Endodermal cell (in vitro differentiated cells): ENCODE results near the gene NRXN3. TPM values are rescaled to one million over a fixed set of nuclear protein-coding genes. Genes with fewer than 3 reads are reported as not detected.

Experiments used
- DNase-seq: peaks from one replicate; pipeline ENCODE4 v3.0.0-alpha.2; 2017
- H3K27ac ChIP-seq: 2 replicates; pipeline ENCODE4 v1.5.1; 2013; ENCODE audit warnings: mild to moderate bottlenecking, low read depth, low read length, moderate library complexity
- H3K27me3 ChIP-seq: 2 replicates; pipeline ENCODE4 v1.6.1; 2013; ENCODE audit warnings: mild to moderate bottlenecking, low read length, moderate library complexity; ENCODE audit not compliant: insufficient read depth, control insufficient read depth, poor library complexity, severe bottlenecking
- H3K36me3 ChIP-seq: 2 replicates; pipeline ENCODE4 v1.7.0; 2013; ENCODE audit warnings: mild to moderate bottlenecking, low read length, moderate library complexity; ENCODE audit not compliant: control insufficient read depth, insufficient read depth
- H3K4me1 ChIP-seq: one replicate; pipeline ENCODE4 v1.7.0; 2013; ENCODE audit warnings: low read length; ENCODE audit not compliant: control insufficient read depth, insufficient read depth
- H3K4me3 ChIP-seq: 2 replicates; pipeline ENCODE4 v1.5.1; 2013; ENCODE audit warnings: mild to moderate bottlenecking, low read length, moderate library complexity
- H3K9ac ChIP-seq: 2 replicates; pipeline ENCODE4 v1.6.1; 2013; ENCODE audit warnings: mild to moderate bottlenecking, low read length, moderate library complexity; ENCODE audit not compliant: poor library complexity, severe bottlenecking; ENCODE audit errors: extremely low read depth
- H3K9me3 ChIP-seq: 2 replicates; pipeline ENCODE4 v1.6.1; 2013; ENCODE audit warnings: mild to moderate bottlenecking, low read length, moderate library complexity; ENCODE audit not compliant: control insufficient read depth
- H3K27ac Mint-ChIP-seq: 2 replicates; pipeline ENCODE4 v1.8.0; 2020; ENCODE audit warnings: mixed read lengths
- H3K27me3 Mint-ChIP-seq: 2 replicates; pipeline ENCODE4 v1.8.0; 2021; ENCODE audit warnings: mild to moderate bottlenecking, mixed read lengths; ENCODE audit not compliant: insufficient read depth
- H3K36me3 Mint-ChIP-seq: 2 replicates; pipeline ENCODE4 v1.8.0; 2020; ENCODE audit warnings: low read depth, mixed read lengths
- H3K4me1 Mint-ChIP-seq: 2 replicates; pipeline ENCODE4 v1.8.0; 2020; ENCODE audit warnings: mixed read lengths
- H3K4me3 Mint-ChIP-seq: 2 replicates; pipeline ENCODE4 v1.8.0; 2020; ENCODE audit warnings: mild to moderate bottlenecking, moderate library complexity, mixed read lengths
- H3K9me3 Mint-ChIP-seq: 2 replicates; pipeline ENCODE4 v1.8.0; 2020; ENCODE audit warnings: mild to moderate bottlenecking, mixed read lengths
- CTCF ChIP-seq: fragments of 200-600 bp; sonication (generic); conservative IDR thresholded peaks from 2 replicates; pipeline ENCODE4 v1.5.0; 2021; ENCODE audit warnings: antibody characterized with exemption, mild to moderate bottlenecking
- WGBS, 2 experiments: methylation state at CpG; one replicate each; pipeline versions ENCODE4 v1.1.5 to v1.1.7; 2013; ENCODE audit warnings: missing lambda C conversion rate in 2 of 2, mixed read lengths in 1 of 2; ENCODE audit not compliant: insufficient coverage in 1 of 2, insufficient read length in 1 of 2; 5-methylcytosine and 5-hydroxymethylcytosine counted together
- total RNA-seq, 2 donors: library from RNA; stranded (reverse); fragmentation: NEBNext Ultra II Directional in 1 of 2; extraction: Animal tissue kit (Norgen Biotek cat#: 25700) in 1 of 2; gene quantifications; 2 replicates in 1 of 2; 3 replicates in 1 of 2; pipeline ENCODE4 v1.2.1, GENCODE V29; 2021

Gene NRXN3
- total RNA-seq, 2 donors from 2014 or later = 20.9 to 21.4 TPM

- no peaks in the 10 kb centered on the region for H3K27me3 ChIP-seq
- 86% methylated on average over 1 of the region's 1 CpG; no CpG with 5 or more reads in 1 of the 2 experiments for WGBS, 2 experiments
- Mint-ChIP-seq H3K9me3 (no peaks in the 10 kb centered on the region), H3K4me1 (peaks cover 28% of the 10 kb centered on the region), H3K27me3 (no peaks in the 10 kb centered on the region), H3K27ac (no peak overlapping the region), H3K4me3 (no peak overlapping the region), H3K36me3 (peaks cover 4% of the 10 kb centered on the region)
- no peaks in the 10 kb centered on the region for H3K4me1 ChIP-seq
- no peak for TF ChIP-seq CTCF
- DNase-seq = no peak
- no peak overlapping the region for H3K27ac ChIP-seq
- no peak overlapping the region for H3K4me3 ChIP-seq
- H3K9ac ChIP-seq = no peak overlapping the region
- no peaks in the 10 kb centered on the region for H3K9me3 ChIP-seq
- no peaks in the 10 kb centered on the region for H3K36me3 ChIP-seq
Measured at GRCh38 chr14:79695307-79695706, 1525.1 kb downstream of the NRXN3 start.

GRCh38 chr14:79698298-79698711 is 1528.1 kb downstream of the NRXN3 start:
- H3K27ac ChIP-seq = no peak overlapping the region
- Mint-ChIP-seq H3K4me3 (no peak overlapping the region), H3K36me3 (peaks cover 4% of the 10 kb centered on the region), H3K27ac (no peak overlapping the region), H3K4me1 (peaks cover 17% of the 10 kb centered on the region), H3K9me3 (no peaks in the 10 kb centered on the region), H3K27me3 (no peaks in the 10 kb centered on the region)
- H3K9me3 ChIP-seq = no peaks in the 10 kb centered on the region
- H3K27me3 ChIP-seq = no peaks in the 10 kb centered on the region
- no peak overlapping the region for H3K4me3 ChIP-seq
- TF ChIP-seq CTCF = no peak
- no peak for DNase-seq
- WGBS, 2 experiments = no CpG with 5 or more reads among the region's 1 CpG
- no peaks in the 10 kb centered on the region for H3K36me3 ChIP-seq
- H3K4me1 ChIP-seq = no peaks in the 10 kb centered on the region
- no peak overlapping the region for H3K9ac ChIP-seq

GRCh38 chr14:79699206-79699605 is 1529.0 kb downstream of the NRXN3 start:
- no peak for DNase-seq
- Histone ChIP-seq H3K27ac (no peak overlapping the region), H3K4me1 (no peaks in the 10 kb centered on the region), H3K4me3 (no peak overlapping the region), H3K9ac (no peak overlapping the region), H3K27me3 (no peaks in the 10 kb centered on the region), H3K36me3 (no peaks in the 10 kb centered on the region), H3K9me3 (no peaks in the 10 kb centered on the region)
- H3K27ac Mint-ChIP-seq = no peak overlapping the region
- no peak for TF ChIP-seq CTCF
- H3K4me1 Mint-ChIP-seq = peaks cover 17% of the 10 kb centered on the region
- H3K27me3 Mint-ChIP-seq = no peaks in the 10 kb centered on the region
- no peak overlapping the region for H3K4me3 Mint-ChIP-seq
- H3K9me3 Mint-ChIP-seq = no peaks in the 10 kb centered on the region
- WGBS, 2 experiments = 96 to 100% methylated on average over 2 of the region's 2 CpGs
- peaks cover 4% of the 10 kb centered on the region for H3K36me3 Mint-ChIP-seq
